Measurements from ENCODE around the gene NAA50.
A peak's percentile ranks its signal among the peaks of the same experiment; 100 is the strongest.

Gene NAA50

DNA sequence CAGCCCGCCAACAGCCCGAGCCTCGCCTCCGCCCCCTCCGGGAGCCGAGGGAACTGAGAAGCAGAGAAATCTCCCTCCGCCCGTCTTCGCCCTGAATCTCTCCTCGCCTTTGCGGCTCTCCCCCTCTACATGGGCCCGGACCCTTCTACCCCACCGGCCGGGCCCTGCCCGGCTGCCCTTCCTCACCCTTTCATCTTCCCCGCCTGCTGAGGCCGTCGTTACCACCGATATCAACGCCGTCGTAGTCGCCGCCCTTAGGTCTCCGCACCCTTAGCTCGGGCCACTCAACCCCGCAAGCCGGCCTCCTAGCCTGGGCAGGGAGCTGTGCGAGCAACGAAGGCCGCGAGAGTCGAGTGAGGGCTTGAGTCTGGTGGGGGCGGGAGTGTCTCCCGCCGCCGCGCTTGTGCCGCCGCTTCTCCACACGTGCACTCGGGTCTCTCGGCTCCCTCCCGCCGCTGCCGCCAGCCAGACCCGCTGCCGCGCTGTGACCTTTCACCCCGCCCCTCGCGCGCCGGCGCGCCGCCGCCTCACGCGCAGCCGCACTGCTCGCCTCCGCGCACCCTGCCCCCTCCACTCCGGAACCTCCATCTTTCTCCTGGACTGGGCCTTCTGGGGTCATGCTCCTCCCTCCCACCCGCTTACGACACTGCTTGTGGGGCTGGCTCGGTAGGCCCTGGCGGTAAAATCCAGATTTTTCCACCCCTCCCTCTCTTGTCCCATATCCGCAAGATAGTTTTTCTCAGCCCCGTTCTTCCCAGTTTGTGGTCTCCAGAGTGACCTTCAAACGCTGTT lies at the start of gene NAA50:
Gene NAA50 (minus strand): TSS at position 494 of the 792 bp plus-strand sequence. CDS start 300 bp downstream, at position 194.
- peak; percentile 75 for DNase-seq

DNA sequence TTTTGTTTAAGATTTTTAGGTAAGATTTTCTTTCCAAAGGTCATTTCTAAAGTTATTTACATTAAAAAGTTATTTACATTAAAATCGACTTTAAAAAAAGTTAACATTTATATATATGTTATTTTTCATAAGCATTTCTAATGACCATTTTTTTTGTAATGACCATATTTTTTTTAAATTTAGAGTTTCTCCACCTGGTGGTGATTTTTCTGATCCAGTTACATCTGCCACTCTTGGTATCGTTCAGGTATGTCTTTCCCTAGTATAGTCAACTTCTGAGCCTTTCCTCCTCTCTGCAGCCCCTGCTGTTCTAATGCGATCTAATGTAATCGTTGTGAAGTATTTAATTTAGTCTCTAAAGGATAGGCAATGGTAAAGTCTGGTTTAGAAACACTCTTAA lies 49.6 kb upstream of the NAA50 start:
- DNase-seq: no peak

DNA sequence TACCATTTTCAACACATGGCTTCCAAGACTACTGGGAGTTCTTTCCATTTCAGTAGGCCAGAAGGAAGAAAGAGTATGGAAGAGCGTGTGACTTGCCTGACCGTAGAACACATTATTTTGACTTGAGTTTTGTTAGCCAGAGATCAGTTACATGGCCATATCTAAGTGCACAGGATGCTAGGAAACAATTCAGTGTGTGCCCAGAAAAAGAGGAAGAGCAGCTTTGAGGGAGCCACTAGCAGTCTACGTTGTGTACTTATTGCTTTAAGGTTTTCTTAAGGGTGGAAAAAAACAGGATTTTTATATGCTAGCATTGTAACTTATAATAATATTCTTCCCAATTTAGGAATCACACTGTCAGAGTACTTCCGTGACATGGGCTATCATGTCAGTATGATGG lies 48.5 kb upstream of the NAA50 start:
- no peak for DNase-seq

DNA sequence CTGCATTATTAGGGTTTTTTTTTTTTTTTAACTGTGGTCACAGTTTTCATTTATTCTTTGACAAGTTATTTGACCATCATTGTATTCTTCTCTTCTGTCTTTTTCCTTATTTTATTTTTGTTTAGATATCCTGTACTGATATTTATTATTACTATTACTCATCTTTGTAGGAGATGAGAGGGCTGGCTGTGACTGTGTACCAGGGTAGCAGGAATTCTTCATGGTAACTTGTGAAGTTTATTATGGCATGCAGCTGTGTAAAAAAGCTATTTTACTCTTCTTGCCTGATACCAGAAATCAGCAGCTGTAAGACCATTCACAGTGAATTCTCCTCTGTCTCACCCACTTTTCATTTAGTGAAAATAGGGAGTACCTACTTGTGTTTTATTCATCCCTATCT lies 45.3 kb upstream of the NAA50 start:
- no peak for DNase-seq

DNA sequence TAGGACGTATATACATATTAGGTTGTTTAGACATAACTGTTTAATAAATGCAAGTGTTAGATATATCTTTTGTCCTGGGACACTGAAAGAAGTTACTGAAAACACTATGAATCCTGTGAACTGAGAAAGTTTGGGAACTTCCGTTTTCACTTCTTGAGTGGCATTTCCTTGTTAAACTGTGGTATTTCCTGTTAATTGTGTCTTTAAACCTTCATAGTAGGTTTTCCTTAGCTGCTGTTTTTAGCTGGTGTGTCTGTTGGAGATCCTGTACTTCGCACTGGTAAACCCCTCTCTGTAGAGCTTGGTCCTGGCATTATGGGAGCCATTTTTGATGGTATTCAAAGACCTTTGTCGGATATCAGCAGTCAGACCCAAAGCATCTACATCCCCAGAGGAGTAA lies 37.9 kb upstream of the NAA50 start:
- DNase-seq: no peak

DNA sequence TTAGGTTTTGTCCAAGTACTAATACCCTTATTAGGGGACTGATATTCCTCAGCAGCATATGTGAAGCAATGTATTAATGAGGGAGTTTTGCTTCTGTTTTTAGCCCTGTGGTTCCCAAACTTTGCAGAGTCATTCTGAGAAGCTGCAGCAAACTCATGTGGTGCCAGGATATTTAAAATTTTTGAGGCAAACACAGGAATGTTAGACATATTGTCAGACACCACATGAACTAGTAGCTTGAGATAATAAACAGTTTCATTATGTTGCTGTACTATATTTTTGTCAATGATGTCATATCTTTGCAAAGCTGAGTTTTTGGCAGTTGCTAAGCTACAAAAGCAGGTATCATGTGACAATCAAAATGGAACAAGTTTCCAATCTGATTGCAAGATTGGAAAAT lies 37.4 kb upstream of the NAA50 start:
- DNase-seq: no peak

DNA sequence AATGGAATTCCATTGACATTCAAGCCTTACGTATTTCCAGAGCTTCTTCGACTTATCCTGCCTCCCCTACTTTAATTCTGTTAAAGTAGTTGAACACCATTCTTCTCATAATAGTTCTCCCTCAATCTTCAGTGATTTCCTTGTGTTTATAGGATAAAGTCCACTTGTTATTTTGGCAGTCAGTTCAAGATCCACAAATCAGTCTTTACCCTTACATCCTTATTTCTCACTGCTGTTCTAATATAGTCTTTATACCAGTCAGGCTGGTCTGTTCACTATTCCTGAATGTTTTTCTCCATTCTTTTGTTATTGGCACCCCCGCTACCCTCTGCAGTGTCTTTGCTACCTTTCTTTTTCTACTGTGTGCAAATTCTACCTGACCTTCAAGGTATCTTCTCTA lies 30.5 kb upstream of the NAA50 start:
- DNase-seq: no peak

DNA sequence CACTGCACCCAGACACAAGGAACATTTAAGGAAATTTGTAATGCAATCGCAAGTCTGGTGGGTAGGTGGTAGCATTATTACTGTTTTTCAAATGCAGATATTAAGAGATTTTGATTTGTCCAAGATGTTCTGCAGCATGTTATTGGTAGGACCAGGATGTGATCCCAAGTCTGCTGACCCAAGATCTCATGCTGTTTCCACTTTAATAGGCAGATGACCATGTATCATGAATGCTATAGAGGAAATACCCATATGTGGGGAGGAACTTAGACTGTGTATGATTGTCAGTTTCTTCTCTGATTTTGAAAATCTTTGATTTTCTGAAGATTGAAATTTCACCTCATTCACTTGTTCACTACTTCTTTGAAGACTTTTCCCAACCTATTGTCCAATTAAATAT lies 29.5 kb upstream of the NAA50 start:
- no peak for DNase-seq

DNA sequence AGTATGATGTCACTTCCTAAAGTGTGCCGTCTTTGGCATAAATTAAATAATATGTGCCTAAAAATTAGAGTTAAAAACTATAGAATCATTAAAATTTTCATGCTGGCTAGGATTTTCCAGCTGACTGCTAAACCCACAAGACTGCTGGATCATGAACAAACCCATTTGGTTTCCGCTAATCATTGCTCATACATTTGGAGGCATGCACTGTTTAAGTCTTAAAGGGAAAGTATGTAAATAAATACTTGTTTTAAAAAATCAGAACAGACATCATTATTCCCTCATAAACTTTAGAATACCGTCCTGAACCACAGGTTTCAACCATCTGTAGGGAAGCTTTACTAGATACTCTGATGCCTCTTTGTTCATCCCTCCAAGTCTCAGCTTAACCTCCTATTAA lies 27.3 kb upstream of the NAA50 start:
- no peak for DNase-seq

DNA sequence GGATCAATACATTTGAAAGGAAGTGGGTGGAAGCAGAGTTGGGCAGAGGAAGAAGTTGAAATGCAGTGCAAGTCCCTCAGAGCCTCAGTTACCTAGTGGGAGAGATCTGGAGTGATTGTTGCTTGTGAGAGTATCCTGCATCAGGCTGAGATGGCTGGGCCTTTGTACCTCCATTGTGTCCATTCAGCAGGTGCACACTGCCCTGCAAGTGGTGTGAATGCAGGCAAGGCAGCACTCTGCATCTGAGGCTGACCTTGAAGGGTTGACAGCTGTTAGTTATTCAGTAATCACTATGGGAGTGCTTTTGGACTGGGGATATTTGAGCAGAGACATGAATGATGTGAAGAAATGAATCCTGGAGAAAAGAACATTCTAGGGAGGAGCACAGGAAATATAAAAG lies 25.9 kb upstream of the NAA50 start:
- DNase-seq: no peak

DNA sequence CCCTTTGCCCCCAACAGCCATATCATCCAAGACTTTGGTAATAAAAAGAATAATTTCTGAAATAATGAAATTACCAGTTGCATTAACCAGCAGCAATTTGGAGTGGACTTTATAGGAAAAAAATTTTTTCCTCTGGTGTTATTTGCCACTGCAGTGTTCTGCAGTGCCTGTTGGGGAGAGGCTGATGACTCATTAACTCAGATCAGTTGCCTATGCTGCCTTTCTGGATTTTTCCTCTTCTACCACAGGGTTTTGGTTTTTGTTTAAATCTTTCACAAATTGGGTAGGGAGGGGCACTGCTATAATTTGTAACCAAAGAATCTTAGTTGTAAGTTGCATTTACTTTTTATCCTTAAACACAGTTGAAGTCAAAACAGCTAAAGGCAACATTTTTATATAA lies 23.5 kb upstream of the NAA50 start:
- no peak for DNase-seq

DNA sequence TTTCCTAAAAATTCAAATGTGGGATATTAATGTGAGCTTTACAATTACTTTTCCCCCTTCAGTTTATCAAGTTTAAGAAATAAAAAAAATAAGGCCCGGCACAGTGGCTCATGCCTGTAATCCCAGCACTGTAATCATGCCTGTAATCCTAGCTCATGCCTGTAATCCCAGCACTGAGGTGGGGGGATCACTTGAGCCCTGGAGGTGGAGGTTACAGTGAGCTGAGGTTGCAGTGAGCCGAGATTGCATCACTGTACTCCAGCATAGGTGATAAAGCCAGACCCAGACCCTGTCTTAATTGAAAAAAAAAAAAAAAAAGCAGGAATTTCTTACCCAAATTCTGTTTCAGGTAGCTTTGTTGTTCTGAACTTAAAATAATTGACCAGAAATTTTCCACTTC lies 18.6 kb upstream of the NAA50 start:
- DNase-seq: no peak

DNA sequence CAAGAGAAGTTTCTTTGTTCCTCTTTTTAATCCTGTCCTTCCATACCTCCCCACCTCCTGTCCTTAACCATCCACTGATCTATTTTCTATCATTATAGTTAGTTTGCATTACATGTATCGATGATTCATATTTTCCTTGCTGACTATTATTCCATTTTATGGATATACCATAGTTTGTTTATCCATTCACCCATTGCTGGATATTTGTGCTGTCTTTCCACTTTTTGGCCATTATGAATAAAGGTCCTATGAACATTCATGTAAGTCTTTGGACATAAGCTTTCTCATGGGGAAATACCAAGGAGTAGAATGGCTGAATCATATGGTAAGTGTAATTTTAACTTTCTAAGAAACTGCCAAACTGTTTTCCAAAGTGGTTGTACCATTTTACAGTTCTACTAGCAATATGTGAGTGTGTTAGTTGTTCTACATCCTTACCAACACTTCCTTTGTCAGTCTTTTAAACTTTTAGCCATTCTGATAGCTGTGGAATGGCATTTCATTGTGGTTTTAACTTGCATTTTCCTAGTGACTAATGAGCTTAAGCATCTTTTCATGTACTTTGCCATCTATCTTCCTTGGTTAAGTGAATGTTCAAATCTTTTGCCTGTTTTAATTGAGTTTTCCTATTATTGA lies 12.5 kb upstream of the NAA50 start:
- DNase-seq: no peak

DNA sequence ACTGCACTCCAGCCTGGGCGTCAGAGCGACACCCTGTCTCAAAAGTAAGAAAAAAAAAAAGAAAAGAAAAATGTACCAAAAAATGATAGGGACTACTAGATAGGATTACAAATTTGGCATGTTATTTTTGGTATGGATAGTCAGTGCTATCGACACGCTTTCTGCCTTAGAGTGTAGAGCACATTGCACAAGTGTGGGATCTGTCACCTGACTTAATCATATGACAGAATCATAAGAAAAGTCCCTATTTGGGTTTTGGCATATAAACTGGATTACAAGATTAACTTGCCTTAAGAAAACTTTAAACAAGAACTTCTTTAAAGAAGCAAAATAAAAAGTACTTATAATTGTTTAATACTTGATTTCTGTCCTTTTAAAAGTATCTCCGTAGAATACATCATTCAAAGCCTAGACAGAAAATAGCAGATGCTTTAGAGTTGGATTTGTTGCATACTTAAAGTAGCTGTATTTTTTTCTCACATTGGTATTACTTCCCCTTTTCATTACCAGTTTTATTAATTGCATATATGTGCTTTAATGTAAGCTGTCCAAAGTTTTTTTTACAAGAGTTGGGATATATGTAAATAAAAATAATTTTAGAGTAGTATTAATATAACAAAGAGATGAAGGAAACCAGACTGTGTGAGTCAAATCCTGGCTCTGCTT lies 8.6 kb upstream of the NAA50 start:
- DNase-seq: no peak

DNA sequence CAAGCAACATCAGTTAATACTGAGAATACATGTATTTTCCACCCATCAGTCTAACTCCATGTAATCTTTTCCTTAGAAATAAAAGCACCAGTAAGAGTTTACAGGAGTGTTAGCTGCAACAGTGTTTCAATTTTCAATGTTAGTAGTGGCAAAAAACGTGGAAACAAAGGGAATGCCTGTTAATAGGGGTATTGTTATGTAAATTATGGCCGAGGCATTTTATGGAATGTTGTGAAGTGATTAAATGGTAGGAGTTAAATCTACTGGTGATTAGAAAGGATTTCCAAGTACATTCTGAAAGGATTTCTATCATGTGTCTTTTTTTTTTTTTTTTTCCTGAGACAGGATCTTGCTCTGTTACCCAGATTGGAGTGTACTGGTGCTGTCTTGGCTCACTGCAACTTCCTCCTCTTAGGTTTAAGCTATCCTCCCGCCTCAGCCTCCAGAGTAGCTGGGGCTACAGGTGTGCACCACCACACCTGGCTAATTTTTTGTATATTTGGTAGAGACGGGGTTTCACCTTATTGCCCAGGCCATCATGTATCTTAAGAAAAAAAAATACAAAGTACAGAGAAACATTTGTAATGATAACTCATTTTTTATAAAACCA lies 7.4 kb upstream of the NAA50 start:
- no peak for DNase-seq

DNA sequence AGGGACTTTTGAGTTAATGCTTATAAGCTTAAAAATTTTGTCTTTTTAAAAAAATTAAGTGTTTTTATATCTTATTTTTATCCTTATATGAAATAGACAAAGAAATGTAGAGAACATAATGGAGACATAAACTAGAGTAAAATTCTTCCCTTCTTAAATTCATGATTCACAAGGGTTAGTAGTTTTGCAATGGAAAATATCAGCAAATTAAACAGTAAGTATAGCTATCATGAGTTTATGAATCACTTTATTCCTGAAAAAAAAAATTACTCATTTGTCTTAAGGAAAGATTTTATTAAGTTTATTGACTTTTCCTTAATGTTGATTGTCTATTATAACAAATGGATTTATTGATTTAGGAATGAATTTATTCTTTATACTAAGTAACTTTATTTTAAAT lies 5.1 kb upstream of the NAA50 start:
- no peak for DNase-seq

DNA sequence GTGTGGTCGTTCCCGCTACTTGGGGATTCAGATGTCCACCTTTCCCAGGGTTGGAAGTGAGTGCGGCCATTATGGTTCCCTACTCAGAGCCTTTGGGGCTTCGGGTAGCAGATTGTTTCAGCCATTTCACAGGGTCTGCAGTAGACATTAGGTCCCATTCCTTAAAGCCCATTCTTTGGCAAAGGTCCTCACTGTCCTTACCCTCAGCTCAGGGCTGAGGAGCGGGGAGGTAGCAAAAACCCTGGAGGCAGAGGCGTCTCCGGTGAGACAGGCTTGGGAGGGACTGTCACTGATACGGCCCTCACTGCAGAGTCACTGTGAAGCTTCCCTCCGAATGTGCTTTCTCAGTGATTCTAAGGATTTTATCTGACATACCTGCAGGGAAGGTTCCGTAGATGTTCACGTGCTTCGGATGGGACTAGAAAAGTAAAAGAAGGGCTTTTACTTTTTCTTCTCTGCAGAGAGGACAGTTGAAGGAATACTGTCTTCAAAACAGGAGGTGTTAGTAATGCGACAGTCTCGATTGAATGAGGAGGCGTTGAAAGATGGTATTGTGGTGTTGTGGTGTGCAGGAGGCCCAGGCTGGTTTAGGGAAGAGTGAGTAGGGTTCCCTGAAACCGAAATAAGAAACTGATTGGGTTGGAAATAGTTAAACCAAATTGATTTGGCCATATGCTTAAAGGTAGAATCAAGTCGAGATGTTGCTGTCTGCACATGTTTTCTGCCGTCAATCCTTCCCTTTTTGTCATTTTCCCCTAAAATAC lies 1.4 kb upstream of the NAA50 start:
- DNase-seq: no peak

DNA sequence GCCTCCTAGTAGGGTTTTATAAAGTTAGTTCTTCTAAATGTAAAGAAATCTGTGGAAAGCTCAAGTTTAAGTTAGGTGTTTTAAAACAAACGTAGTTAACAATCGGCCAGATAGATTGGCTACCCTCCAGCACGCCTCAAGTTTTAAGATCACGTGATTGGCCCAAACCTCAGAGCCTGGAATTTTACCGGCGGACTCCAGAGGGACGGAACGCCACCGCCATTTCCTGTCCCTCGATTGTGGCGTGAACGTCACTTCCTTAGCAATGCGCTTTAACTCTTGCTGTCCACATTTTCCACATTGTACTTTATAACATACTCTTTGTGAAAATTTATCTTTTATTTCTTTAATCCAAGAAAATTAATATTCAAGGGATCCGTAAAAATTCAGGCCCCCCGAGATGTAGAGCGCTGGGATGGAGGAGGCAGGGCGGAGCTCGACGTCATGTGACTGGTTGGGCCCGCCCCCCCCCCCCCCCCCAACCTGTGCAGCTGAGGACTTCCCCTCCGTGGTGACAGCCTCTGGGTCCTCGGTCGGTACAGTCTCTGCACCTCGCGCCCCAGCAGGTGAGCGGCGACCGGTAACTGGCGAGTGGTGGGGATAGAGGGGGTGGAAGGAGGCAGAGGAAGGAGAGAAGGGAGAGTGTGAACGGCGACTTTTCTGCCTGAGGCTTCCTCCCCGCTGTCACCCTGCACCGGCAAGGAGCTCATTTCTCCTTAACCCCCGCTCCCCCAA lies 666 bp upstream of the NAA50 start, which contains the start of gene ATP6V1A:
Gene ATP6V1A (plus strand): TSS at position 488 of the 735 bp plus-strand sequence. CDS start 31,719 bp downstream, outside the sequence.
- peak; percentile 90 for DNase-seq

DNA sequence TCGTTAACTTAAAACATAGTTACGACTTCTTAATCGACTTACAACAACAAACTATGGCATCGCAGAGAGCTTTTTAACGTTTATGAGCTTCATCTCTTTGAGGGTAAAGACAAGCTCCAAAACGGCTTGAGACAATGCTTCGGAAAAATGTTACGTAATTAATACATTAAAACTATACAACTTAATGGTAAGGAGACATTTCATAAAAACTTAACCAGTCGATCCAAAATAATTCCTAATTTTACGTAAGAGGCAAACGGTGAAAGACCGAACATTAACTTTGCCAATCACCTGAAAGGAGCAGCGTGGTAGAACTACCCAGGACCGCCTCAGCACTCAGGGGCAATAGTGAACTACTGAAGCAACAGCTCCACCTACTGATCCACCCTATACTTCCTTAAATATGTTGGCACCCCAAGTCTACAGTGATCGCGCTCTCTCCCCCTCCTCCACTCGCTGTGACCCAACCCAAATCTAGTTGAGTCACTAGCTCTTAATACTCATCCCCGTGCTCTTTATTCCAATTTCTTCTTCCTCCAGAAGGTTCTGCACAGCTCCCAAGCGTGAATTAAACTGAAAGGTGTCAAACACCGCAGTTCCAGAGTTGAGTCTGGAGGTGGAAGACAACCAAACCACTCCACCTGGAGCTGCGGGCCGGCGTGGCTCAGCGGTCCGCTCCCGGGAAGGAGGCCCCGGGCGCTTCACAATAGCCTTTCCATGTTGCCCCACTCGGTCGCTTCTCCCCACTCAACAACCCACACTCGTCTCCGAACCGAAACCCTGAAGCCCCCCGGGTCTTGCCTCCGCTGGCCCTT lies 901 bp downstream of the NAA50 start:
- DNase-seq: peak; percentile 26

DNA sequence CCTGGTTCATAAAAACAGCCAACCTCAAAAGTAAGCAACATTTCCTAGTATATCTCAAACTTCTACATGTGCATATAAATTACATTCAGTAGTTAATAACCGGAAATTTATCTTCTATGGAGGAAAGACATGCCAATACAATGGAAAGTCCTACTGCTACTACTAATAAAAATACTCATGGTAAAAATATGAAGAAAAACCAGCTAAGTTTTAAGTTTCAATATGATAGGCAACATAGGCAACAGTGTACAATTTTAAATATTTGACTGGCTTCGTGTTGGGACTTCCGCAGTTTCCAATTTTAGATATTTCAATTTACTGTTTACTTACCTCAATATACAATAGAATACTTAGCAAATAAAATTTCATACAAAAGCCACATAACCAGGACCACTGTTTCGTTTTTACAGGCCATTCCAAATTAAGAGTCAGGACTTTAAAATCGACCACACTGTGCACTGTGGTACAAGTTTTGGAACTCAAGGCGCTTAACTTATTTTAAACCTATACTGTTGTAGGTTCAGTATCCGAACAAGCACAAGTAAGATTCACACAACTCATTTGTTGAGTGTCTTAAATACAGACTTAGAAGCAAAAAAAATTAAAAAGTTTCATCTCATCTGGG lies 2.9 kb downstream of the NAA50 start:
- no peak for DNase-seq

DNA sequence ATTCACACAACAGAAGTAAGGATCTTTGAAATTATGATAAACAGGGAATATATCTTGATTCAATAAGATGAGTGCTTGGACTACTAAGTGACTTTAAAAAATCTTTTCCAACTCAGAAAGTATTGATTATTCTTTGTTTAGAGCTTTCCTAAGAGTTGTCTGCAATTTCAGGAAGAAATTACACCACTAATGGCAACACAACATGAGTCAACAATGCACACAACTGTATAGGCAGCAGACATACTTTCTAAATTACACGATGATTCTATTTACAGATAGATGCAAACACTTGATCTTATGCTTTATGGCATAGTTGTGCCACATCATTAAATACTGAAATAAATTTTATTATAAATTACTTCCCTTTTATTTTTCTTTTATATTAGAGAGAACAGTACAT lies 4.4 kb downstream of the NAA50 start:
- no peak for DNase-seq

Data from DMS153 (cell line).